Stimulated activated CD8-positive, alpha-beta memory T cell treated with anti-CD3 and anti-CD28 coated beads, Interleukin-4, amount 100 ng/mL, for 1 hour (primary cell): ENCODE data around the gene CHRM5.

Experiments
- DNase-seq, 2 donors: peaks; one replicate each; pipeline ENCODE4 v3.0.0-alpha.2; 2020; ENCODE audit warnings: low read depth in 2 of 2, low spot score in 1 of 2

CHRM5 gene

DNA sequence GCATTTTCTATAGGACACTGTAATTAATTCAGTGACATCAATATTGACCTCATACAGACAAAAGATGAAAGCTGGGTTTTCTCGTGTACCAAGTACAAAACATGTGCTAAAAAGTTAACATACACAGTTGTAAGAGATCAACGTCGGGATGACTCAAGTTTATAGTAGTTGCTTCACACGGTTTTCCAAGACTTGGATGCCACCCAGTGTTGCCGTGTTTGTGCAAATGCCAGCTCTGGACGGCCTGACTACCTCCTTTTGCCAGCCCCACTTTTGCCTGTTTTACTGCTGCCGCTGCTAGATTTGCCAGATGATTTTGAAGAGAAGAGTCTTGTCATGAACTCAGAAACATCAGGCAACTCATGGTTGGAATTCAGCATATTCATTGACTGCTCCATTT, 115.8 kb downstream of the CHRM5 start:
- no peak for DNase-seq

DNA sequence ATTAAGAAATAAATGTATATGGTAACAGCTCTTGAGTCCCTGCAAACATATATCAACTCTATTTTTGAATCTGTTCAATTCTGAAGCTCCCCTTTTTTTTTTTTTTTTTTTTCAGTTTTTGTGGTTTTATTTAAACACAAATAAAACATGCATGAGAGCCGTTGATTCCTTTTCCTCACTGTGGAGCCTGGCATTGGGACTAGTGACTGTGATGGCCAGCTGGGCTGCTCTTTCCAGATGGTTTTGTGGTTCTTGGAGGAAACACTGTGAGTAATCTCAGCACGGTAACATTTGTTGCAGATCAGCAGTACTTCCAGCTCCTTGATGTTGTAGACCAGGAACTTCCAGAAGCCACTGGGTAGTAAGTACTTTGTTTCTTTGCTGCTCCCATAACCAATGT, 117.4 kb downstream of the CHRM5 start:
- DNase-seq = no peak

DNA sequence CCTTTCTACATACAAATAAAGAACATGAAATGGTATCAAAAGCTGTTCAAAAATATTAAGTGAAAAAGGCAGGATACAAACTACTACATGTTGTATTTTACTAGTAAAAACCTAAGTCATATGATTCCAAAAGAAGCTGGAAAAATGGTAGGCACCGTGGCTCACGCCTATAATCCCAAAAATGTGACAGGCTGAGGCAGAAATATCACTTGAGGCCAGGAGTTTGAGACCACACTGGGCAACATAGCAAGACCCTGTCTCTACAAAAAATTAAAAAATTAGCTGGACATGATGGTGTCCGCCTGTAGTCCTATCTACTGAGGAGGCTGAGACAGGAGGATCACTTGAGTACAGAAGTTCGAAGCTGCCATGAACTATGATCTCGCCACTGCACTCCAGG, 131.6 kb downstream of the CHRM5 start:
- DNase-seq = no peak

DNA sequence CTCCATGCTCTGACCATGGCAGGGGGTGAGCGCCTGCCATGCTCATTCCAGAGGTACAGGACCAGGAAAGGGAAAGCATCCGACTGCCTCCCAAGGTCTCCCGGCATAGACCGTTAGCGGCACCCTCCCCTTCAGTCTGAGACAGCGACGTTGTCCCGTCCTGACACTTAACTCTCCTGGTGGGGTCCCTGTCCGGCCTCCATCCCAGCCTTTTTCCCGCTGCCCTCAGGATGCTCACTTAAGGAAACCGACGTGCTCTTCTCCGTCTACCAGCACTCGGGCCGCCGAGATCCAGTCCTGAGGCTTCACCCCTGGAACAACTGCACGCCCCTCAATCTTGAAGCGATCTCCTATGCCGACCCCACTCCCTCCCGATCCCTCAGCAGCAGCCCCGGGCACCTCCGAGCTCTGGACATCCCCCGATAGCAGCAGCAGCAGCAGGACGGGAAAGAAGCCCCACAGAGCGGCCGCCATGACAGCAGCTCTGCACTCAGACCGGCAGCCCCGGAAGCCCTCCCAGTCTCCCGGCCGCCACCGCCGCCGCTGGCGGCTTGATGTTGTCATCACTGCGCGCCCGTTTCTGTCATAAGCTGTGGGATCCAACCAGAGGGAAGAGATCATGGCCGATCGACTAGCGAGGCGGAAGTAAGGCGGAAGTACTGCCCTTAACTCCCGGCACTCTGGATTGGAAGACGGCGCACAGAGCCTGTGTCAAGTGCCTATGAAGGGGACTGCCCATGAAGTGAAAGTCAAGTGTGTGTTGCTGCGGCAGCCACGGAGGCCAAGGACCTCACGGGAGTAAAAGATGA, 133.3 kb downstream of the CHRM5 start, which contains the start of the genes EMC7 and PGBD4:
TSS of gene EMC7 (minus strand) at position 497 of the 809 bp plus-strand sequence. CDS start at position 474, 23 bp downstream.
TSS of gene PGBD4 (plus strand) at position 718 of the 809 bp plus-strand sequence. CDS start 449 bp downstream, outside the sequence.
- peak; percentile 99 for DNase-seq

DNA sequence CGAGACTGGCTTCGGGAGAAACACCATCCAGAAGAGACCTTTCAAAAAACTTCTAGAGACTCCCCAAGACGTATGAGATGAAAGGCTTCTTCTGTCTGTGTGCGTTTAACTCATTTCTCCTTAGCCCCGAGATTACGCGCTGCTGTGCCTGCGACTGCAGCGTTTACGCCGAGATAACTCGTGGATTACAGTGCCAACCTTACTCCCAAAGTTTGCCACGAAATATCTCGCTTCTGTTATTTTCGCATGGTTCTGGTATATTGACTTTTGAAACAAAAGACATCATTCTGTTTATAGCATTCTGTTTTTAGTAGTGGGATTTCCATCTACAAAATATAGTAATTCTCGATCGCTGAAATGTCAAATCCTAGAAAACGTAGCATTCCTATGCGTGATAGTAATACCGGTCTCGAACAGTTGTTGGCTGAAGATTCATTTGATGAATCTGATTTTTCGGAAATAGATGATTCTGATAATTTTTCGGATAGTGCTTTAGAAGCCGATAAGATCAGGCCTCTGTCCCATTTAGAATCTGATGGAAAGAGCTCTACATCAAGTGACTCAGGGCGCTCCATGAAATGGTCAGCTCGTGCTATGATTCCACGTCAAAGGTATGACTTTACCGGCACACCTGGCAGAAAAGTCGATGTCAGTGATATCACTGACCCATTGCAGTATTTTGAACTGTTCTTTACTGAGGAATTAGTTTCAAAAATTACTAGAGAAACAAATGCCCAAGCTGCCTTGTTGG, 134.1 kb downstream of the CHRM5 start:
- DNase-seq = no peak

DNA sequence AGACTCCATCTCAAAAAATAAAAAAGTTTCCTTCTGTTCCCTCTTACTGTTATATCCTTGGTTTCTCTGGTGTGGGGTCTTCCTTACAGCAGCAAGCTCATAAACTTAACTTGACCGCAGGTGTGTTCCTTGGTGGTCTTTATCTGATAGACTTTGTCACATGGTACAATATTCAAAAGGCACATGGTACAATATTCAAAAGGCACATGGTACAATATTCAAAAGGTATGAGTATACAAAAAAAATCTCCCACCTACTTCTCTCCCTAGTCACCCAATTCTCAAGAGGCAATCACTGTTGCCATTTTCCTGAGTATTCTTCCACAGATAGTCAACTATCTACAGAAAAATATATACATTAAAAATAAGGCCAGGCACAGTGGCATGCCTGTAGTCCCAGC, 138.1 kb downstream of the CHRM5 start:
- no peak for DNase-seq

DNA sequence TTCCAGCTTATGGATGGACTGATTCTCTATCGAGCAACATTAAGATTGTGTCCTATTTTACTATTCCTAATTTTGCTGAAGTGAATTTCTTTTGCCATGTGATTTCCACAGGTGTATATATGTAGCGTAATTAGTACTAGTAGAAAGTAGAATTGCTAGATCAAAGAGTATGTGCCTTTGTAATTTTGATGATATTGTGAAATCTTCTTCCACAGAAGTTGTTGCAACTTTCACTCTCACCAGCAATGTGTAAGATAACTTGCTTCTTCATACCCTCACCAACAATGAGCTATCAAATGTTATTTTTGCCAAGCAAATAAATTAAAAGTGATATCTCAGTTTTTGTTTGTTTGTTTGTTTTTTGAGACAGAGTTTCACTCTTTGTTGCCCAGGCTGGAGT, 139.0 kb downstream of the CHRM5 start:
- DNase-seq = no peak

DNA sequence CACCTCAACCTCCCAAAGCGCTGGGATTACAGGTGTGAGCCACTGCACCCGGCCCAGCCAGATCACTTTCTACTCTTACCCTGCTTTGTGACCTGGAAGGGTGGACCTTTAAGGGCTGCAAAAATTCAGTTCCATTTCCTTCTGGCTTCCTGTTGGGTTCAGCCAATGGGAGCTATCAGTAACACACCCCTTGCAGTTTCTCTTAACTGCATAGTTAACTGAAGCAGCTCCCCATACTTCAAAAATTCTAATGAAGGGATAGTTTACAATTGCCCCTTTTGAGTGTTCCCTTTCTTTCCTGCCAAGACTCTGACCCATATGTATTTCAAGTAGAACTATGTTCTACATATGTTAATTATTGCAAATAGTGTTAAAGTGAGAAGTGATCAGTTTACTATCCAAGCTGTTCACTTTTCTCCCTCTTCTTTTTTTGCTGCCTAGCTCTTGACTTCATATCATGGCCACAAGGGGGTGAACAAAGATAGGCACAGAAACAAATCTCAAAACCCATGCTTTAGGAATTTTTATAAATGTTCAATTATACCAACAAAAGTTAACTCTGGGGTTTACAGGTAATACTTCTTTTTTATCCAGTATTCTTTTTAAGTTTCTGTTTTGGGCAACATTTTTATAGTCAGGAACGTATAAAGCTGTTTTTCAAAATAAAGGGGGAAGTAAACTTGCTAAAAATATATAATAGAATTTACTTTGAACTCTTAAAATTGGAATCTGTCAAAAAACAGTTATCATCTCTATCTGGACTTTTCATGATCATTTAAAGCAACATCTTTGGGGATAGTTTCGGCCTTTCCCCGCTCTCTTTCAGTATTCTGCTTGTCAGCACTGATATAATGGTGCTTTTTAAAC, 141.7 kb downstream of the CHRM5 start:
- DNase-seq = no peak

DNA sequence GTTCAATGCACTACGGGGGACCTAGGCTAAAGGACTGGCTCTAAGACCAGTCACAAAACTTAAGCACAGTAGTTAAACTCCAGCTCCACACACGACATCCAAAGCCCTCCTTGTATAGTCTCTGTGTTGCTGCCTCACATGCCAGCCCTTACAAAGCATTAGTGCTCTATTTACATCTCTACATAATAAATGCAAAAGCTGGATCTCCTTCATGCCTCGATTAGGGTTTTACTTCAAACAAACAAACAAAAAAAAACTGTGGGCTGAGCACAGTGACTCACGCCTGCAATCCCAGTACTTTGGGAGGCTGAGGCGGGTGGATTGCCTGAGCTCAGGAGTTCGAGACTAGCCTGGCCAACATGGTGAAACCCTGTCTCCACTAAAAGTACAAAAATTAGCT, 143.2 kb downstream of the CHRM5 start:
- DNase-seq = no peak

DNA sequence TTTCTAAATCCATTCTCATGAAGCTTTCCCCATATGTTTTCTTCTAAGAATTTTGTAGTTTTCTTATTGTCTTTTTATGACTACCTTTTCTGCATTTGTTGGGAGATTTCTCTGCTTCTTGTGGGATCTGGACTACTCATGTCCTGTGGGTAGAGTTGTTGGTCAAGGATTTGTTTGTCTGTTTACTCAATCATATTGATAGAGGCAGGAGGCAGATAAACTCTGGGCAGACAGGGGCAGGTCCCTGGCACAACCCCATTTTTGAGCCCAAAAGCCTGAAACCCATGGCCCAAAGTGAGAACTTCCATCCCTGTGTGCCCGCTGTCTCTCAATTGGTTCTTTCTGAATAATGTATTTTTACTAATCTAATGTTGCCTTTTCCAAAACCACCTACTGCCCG, 145.9 kb downstream of the CHRM5 start:
- DNase-seq = no peak

DNA sequence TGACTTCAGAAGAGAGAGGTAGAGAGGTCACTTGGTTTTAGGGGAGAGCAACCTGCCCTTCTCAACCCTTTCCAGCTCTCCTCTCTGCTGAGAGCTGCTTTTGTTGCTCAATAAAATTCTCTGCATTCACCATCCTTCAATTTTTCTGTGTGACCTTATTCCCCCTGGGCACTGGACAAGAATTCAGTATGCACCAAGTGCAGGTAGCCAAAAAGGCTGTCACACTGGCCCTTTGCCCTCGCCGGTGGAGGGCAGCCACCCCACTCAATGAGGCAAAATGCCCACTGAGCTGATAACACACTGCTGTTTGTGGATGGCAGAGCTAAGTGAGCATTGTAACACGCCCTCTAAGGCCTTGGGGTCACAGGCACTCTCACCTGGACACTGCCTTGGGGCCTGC, 146.4 kb downstream of the CHRM5 start:
- no peak for DNase-seq

DNA sequence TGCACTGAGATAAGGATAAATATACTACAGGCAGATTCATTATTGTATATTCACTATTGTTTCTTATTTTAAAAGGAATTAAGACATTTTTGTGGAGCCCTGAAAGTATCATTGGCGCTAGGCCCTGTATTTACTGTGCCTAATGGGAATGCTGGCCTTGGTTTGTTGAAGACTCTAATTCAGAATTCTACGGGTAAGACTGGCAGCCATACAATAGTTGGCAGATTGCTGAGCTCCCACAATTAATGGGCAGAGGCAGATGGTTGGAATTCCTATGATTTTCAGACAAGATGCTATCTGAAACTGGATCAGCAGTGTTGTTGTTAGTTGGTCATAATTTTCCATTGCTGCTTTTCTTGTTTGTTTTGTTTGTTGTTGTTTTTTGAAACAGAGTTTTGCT, 148.3 kb downstream of the CHRM5 start:
- no peak for DNase-seq
